Gastroesophageal sphincter (tissue), 4 donors: ENCODE measurements around the gene C11orf98. TPM values are rescaled to one million over a fixed set of nuclear protein-coding genes. Genes with fewer than 3 reads are reported as not detected.

Source experiments
- ATAC-seq: fragments of 150-250 bp; one replicate; pipeline ENCODE4 v1.9.1; 2016; ENCODE audit warnings: mild to moderate bottlenecking, moderate library complexity
- H3K27ac ChIP-seq, 4 donors: fragments of 200-600 bp; sonication (generic) in 3 of 4; 1 replicate in 3 of 4; 2 replicates in 1 of 4; pipeline ENCODE4 v1.5.1; 2016 to 2019
- H3K27me3 ChIP-seq: fragments of 200-600 bp; sonication (generic); one replicate; pipeline ENCODE4 v1.5.1; 2019
- H3K36me3 ChIP-seq, 2 donors: fragments of 200-600 bp; sonication (generic); one replicate each; pipeline ENCODE4 v1.5.1; 2019; ENCODE audit warnings: control low read depth in 1 of 2
- H3K4me1 ChIP-seq, 3 donors: fragments of 200-600 bp; sonication (generic); 1 replicate in 2 of 3; 2 replicates in 1 of 3; pipeline ENCODE4 v1.5.1; 2016 to 2019; ENCODE audit warnings: control low read depth in 2 of 3
- H3K4me3 ChIP-seq, 2 donors: fragments of 200-600 bp; sonication (generic); one replicate each; pipeline ENCODE4 v1.5.1; 2019; ENCODE audit warnings: mild to moderate bottlenecking in 1 of 2, moderate library complexity in 1 of 2
- H3K9me3 ChIP-seq, 3 donors: fragments of 200-600 bp; sonication (generic); one replicate each; pipeline ENCODE4 v1.5.1; 2017 to 2019; ENCODE audit warnings: control low read depth in 2 of 3
- EP300 ChIP-seq: sonication (generic); formaldehyde crosslinking; IDR thresholded peaks from one replicate; pipeline ENCODE4 v1.6.1; 2017; ENCODE audit warnings: antibody characterized with exemption, mild to moderate bottlenecking
- POLR2A ChIP-seq, 2 donors: fragments of 450-650 bp; IDR thresholded peaks; one replicate each; pipeline ENCODE4 v1.6.1; 2017; ENCODE audit warnings: antibody characterized with exemption in 2 of 2, mild to moderate bottlenecking in 2 of 2, moderate library complexity in 1 of 2
- POLR2AphosphoS5 ChIP-seq: sonication (generic); formaldehyde crosslinking; IDR thresholded peaks from one replicate; pipeline ENCODE4 v1.6.1; 2017; ENCODE audit warnings: antibody characterized with exemption
- WGBS, 2 donors: methylation state at CpG; one replicate each; pipeline ENCODE4 v1.1.5; 2018; ENCODE audit warnings: low coverage in 1 of 2; 5-methylcytosine and 5-hydroxymethylcytosine counted together
- total RNA-seq, 4 donors: library from RNA; depleted of rRNA; stranded (reverse); fragments of >200 nt; gene quantifications; one replicate each; pipeline ENCODE4 v1.1.0, GENCODE V29; 2016
- TF ChIP-seq, protein P1 (sequence below), 4 experiments: fragments of 200-600 bp in 2 of 4; fragments of 450-650 bp in 2 of 4; sonication (generic) in 1 of 4; IDR thresholded peaks; one replicate each; pipeline ENCODE4 v1.5.1; 2017 to 2019; ENCODE audit warnings: antibody characterized with exemption in 4 of 4, mild to moderate bottlenecking in 2 of 4, moderate library complexity in 2 of 4

Gene C11orf98
- total RNA-seq, 4 donors from 2014 or later, result 19.3 to 39.5 (median 26.8) TPM

DNA sequence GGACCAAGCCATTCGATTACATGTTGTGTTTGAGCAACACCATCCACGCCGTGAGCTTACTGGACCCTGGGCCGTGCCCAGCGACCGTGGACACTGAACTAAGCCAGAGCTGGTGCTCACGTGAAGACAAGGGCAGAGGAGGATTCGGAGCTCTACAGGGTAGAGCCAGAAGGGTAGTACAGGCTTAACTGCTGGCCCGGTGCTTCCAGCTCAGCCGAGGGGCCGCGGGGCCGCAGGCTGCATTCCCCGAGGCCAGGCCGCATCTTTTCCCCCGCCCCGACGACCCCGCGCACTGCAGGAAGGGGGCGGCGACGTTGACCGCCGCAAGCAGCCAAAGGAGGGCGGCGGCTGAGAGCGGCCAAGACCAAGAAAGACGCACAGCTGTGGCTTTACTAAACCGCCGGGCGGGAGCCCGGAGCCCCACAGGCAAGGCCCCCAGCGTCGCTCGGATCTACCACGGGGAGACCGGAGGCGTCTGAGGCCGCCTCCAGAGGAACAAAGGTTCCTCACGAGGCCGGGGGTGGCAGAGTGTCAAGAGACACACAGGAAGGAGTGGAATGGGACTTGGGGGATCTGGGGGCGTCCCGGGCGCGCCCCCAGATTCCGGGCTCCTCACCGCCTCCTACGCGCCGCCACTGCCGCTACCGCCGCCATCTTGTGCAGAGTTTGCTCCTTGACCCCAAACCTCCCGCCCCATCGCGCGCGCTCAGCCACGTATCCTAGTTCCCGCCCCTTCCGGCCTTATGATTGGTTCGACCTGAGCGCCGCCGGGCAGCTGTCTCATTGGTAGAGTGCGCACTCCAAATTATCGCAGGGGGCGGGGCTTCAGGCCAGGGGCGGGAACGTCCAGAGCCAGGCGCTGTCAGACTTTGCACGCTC lies 18.8 kb downstream of the C11orf98 start, which contains the start of gene GANAB:
Gene GANAB (minus strand): TSS at position 668 of the 879 bp plus-strand sequence. CDS start 14 bp downstream, at position 654.
- H3K36me3 ChIP-seq, result peaks cover 0 to 55% of the 10 kb centered on the region in 2 donors
- ATAC-seq, result peak; percentile 100
- 0% methylated on average over 1 to 5 of the region's 73 CpGs for WGBS, 2 donors

DNA sequence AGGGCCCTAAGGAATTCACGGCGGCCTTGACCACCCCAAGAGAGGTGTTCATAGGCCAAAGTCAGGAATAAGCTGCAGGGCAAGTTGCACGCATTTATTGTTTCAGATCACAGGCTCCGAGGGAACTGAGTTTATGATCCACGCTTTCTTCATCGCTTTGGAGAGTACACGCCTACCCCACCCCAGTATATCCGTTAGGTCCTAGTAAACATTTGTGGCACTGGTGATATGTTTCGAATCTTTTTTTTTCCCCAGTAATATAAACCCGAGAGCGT lies 19.4 kb downstream of the C11orf98 start:
- H3K4me3 ChIP-seq, result peak overlapping the region; percentile 76 to 96
- peak overlapping the region in 3 of 4 donors; percentile 94 to 97 (median 94) for H3K27ac ChIP-seq
- ATAC-seq, result no peak
- no peaks in the 10 kb centered on the region for H3K27me3 ChIP-seq
- peaks cover 0 to 55% of the 10 kb centered on the region in 2 donors for H3K36me3 ChIP-seq
- TF ChIP-seq, protein P1, sequence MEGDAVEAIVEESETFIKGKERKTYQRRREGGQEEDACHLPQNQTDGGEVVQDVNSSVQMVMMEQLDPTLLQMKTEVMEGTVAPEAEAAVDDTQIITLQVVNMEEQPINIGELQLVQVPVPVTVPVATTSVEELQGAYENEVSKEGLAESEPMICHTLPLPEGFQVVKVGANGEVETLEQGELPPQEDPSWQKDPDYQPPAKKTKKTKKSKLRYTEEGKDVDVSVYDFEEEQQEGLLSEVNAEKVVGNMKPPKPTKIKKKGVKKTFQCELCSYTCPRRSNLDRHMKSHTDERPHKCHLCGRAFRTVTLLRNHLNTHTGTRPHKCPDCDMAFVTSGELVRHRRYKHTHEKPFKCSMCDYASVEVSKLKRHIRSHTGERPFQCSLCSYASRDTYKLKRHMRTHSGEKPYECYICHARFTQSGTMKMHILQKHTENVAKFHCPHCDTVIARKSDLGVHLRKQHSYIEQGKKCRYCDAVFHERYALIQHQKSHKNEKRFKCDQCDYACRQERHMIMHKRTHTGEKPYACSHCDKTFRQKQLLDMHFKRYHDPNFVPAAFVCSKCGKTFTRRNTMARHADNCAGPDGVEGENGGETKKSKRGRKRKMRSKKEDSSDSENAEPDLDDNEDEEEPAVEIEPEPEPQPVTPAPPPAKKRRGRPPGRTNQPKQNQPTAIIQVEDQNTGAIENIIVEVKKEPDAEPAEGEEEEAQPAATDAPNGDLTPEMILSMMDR (IDR thresholded peaks at IDR 0.05), result no peak
- no peak for TF ChIP-seq POLR2A (IDR thresholded peaks at IDR 0.05)
- WGBS, 2 donors, result 14 to 26% methylated on average over 6 to 11 of the region's 11 CpGs
- no peaks in the 10 kb centered on the region for H3K9me3 ChIP-seq
- H3K4me1 ChIP-seq, result peaks cover 2 to 38% (median 14%) of the 10 kb centered on the region in 3 donors

More for the DNA sequence above, 18.8 kb downstream of the C11orf98 start, which contains the start of gene GANAB:
- Histone ChIP-seq H3K27me3 (no peaks in the 10 kb centered on the region), H3K4me3 (peak within 1 kb of the TSS; percentile 76 to 96), H3K4me1 (peaks cover 2 to 44% (median 14%) of the 10 kb centered on the region in 3 donors), H3K27ac (peak within 1 kb of the TSS; percentile 81 to 97 (median 94)), H3K9me3 (no peaks in the 10 kb centered on the region)
- TF ChIP-seq EP300 (no peak), POLR2AphosphoS5 (peak; percentile 89), POLR2A (IDR thresholded peaks at IDR 0.05) (peak; percentile 86 to 87)
- TF ChIP-seq, protein P1 (IDR thresholded peaks at IDR 0.05), result peak in 2 of 4 experiments; percentile 11 to 12

DNA sequence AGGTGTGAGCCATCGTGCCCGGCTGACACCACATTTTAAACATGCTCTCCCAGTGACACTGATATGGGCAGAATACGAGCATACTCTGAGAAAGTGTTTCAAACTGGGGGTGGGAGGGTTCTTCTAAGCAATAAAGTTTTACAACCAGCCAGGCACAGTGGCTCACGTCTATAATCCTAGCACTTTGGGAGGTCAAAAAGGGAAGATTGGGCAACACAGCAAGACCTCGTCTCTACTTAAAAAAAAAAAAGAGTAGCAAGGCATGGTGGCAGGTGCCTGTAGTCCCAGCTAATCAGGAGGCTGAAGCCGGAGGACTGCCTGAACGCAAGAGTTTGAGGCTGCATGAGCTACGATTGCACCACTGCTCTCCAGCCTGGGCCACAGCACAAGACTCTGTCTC lies 20.8 kb downstream of the C11orf98 start:
- 61 to 85% methylated on average over 5 to 8 of the region's 8 CpGs for WGBS, 2 donors
- peaks cover 0 to 54% of the 10 kb centered on the region in 2 donors for H3K36me3 ChIP-seq
- no peaks in the 10 kb centered on the region for H3K9me3 ChIP-seq
- no peaks in the 10 kb centered on the region for H3K27me3 ChIP-seq
- no peak for ATAC-seq
- no peak for TF ChIP-seq POLR2AphosphoS5
- no peak for TF ChIP-seq POLR2A (IDR thresholded peaks at IDR 0.05)
- TF ChIP-seq EP300, result no peak
- TF ChIP-seq, protein P1 (IDR thresholded peaks at IDR 0.05), result no peak
- H3K4me1 ChIP-seq, result peaks cover 2 to 38% (median 14%) of the 10 kb centered on the region in 3 donors
- no peak overlapping the region for H3K4me3 ChIP-seq
- peak overlapping the region in 1 of 4 donors; percentile 35 for H3K27ac ChIP-seq

DNA sequence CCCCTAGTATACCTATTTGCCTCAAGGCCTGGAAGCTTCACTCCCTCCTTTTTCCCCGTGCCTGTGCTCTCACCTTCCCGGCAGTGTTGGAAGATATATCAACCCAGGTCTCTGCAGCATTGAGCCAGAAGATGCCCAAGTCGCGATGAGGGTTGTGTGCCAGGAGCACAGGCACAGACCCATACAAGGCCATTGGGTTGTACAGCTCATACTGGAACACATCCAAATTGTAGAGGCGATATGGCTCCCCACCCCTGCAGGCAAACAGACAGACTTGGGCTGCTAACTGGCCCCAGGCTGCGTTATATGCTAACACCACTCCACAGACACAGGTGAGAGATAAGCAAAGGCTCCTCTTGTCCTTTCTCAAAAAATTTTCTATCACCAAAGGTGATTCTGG lies 32.5 kb downstream of the C11orf98 start:
- Histone ChIP-seq H3K27ac (no peak overlapping the region), H3K9me3 (no peaks in the 10 kb centered on the region), H3K27me3 (no peaks in the 10 kb centered on the region), H3K4me1 (no peaks in the 10 kb centered on the region), H3K36me3 (peaks cover 3 to 98% of the 10 kb centered on the region in 2 donors), H3K4me3 (no peak overlapping the region)
- ATAC-seq, result no peak
- TF ChIP-seq, protein P1 (IDR thresholded peaks at IDR 0.05), result no peak
- no peak for TF ChIP-seq EP300
- WGBS, 2 donors, result 35 to 86% methylated on average over 1 to 4 of the region's 6 CpGs

DNA sequence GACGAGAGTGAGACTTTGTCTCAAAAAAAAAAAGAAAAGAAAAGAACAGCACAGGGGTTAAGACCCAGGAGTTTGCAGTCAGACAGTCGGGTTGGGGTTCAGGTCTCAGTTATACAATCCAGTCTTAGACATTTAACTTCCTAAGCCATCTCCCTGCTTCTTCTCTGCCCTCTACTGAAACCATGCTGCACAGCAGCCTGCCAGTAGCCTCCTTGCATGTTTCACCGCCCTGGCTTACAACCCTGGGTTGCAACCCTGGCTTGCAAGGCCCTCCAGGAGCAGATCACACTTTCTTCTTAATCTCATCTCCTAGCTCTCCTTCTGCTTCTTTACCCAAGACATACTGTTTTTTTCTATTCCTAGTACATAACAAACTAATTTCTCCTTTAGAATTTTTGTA lies 37.3 kb downstream of the C11orf98 start:
- Histone ChIP-seq H3K9me3 (no peaks in the 10 kb centered on the region), H3K27me3 (no peaks in the 10 kb centered on the region), H3K36me3 (peaks cover 3 to 82% of the 10 kb centered on the region in 2 donors), H3K4me1 (no peaks in the 10 kb centered on the region), H3K27ac (no peak overlapping the region), H3K4me3 (no peak overlapping the region)
- ATAC-seq, result no peak
- 53 to 89% methylated on average over 2 of the region's 3 CpGs for WGBS, 2 donors
- TF ChIP-seq POLR2AphosphoS5 (no peak), EP300 (no peak), POLR2A (IDR thresholded peaks at IDR 0.05) (no peak)
- TF ChIP-seq, protein P1 (IDR thresholded peaks at IDR 0.05), result no peak
